IPS-11a (cell line): ENCODE results near the gene ENGASE.

Source experiments
- H3K4me3 ChIP-seq: one replicate; pipeline ENCODE4 v1.5.1; 2013; ENCODE audit warnings: low read depth, low read length, control low read depth

Gene ENGASE

DNA sequence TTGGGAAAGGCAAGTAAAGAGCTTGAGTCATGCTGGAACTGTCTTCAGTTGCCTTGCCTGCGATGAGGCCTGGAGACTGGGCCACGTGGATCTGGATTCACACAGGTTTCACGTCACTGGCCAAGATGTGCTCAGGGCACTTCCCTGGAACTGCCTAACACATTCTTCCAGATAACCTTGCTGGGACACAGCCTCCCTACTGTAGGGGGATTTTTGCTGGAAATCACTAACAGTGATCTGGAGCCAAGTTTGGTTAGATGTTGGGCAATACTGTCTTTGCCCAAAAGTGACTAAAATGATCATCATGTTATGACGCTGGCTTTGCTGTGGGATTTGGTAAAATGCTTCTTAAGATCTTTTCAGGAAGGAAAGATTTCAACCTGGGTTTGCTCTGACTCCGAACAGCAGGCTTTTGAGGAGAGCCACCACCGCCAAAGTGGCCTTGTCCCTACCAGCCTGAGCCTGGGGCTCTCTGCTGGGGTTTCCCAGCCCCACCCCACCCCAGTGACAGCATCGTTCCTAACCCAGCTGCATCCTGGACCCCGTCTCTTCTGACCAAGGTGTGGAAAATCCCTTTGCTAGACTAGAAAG, 36.0 kb upstream of the ENGASE start:
- no peak overlapping the region for H3K4me3 ChIP-seq

DNA sequence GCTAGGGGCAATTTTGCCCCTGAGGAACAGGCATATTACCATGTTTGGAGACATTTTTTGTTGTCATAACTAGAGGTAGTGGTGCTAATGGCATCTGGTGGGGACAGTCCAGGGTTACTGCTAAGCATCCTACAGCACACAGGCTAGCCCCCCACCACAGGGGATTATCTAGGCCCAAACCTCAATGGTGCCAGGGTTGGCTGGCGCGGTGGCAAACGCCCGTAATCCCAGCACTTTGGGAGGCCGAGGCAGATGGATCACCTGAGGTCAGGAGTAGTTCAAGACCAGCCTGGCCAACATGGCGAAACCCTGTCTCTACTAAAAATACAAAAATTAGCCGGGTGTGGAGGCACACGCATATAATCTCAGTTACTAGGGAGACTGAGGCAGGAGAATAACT, 35.5 kb upstream of the ENGASE start:
- H3K4me3 ChIP-seq: no peak overlapping the region

DNA sequence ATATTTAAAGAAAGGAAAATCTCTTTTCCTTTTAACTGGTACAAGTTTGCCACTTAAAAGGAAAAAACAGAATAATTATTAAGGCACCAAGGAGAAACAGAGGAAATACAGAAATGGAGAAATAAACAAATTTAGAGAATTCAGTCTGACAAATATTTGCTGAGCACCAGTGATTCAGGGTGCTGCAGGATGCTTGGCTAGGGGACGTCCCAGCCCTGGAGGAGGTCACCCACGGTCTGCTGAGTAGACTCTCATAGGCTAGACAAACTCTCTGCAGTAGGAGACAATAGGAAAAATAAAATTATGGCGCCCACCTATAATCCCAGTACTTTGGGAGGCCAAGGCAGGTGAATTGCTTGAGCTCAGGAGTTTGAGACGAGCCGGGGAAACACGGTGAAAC, 34.7 kb upstream of the ENGASE start:
- H3K4me3 ChIP-seq: no peak overlapping the region

DNA sequence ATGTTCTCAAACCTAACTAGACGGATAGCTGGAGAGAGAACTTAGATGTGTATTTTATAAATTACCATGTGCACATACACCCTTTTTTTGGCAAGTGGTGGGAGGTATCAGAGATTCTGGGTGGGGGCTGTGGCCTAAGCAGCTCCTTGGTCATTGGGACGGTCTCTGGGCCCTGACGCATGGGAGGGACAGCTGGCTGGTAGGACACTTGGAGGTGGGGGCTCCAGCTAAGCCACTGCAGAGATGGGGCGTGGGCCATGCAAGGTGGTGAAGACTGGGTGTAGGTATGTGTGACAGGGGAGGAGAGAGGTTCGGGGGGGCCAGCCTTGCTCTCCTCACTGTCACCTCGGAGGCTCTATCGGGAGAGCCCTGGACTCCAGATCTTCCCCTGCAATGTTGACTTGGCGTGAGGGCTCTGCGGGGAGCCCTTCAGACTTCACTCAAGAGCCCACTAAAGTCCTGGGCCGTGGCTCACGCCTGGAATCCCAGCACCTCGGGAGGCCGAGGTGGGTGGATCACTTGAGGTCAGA, 33.5 kb upstream of the ENGASE start:
- H3K4me3 ChIP-seq: no peak overlapping the region

DNA sequence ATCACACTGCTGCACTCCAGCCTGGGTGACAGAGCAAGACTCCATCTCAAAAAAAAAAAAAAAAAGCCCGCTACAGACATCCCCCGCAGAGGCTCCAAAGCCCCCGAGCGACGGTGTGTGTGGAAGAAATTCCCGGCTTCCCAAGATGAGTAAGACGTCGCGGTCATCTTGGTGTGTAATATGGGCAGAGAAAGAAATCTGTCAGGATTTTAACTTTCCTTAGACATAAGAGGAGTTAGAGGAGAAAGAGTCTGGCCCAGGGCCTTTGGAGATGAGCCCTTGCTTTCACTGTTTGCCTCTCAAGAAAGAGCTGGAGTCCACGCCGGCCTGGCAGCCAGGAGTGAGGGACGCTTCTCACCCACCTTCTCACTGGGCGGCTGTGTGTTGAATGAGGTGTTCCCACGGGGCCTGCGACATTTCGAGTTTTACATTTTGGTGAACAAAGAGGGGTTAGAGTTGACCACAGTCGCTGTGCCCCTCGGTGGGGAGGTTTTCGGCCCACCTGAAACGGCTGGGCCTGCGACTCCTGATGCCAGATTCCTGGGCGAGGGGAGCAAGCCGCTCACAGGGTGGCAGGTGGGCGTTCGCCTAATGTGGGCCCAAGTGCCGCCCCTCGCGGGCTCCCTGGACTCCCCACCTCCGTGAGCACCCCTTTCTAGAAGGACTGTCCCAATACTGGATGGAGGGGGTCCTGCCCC, 32.8 kb upstream of the ENGASE start:
- no peak overlapping the region for H3K4me3 ChIP-seq

DNA sequence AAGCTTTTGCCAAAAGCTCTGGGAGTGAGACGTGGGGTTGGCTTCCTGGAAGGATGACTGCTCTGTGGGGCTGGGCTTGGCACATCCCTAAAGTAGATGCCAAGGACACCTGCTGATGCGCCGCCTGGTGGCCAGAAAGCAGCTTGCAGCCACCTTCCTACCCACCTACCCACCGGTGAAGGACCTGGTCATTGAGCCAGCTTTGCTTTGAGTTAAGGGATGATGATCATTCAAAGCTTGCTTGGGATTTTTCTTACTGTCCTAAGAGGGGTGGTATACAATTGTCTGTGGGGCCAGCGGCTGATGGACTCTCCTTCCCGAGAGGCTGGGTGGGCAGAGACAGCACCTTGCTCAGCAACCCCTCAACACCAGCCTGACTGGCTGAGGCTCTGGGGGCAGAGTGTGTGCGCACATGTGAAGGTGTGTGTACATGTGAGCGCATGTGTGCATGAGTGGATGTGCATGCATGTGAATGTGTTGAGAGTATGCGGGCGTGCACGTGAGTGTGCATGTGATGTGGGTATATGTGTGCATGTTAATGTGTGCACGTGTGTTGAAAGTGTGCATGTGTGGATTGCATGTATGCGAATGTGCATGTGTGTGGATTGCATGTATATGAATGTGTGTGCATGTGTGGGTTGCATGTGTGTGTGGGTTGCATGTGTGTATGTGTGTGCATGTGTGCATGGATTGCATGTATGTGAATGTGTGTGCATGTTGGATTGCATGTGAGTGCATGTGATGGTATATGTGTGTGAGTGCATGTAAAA, 32.0 kb upstream of the ENGASE start:
- H3K4me3 ChIP-seq: no peak overlapping the region

DNA sequence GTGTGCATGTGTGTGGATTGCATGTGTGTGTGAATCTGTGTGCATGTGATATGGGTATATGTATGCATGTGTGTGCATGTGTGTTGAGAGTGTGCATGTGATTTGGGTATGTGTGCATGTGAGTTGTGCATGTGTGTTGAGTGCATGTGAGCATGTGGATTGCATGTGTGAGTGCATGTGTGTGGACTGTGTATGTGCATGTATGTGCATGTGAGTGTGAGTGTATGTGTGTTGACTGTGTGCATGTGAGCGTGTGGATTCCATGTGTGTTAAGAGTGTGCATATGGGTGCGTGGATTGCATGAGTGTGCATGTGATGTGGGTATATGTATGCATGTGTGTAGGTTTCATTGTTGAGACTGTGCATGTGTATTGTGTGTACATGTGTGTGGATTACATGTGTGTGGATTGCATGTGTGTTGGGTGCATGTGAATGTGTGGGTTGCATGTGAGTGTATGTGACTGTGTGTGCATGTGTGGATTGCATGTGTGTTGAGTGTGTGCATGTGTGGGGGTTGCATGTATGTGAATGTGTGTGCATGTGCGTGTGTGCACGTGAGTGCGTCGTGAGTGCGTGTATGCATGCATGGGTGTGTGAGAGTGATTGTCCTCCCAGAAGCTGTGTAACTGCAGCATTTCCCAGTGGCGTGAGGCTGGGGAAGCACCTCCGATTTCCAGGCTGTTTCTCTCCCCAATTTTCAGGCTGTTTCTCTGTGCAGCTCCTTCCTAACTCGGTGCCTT, 31.3 kb upstream of the ENGASE start:
- H3K4me3 ChIP-seq: no peak overlapping the region

DNA sequence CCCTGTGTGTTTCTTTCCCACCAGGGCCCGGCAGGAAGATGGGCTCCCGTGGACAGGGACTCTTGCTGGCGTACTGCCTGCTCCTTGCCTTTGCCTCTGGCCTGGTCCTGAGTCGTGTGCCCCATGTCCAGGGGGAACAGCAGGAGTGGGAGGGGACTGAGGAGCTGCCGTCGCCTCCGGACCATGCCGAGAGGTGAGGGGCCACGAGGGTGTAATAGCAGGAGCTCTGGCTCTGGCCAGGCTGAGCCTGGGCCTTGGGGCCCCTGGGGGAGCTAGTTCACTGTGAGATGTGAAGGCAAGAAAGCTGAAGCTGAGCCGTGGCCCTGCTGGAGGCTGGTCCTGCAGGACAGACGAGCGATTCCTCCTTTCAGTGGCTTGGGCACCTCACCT, 30.7 kb upstream of the ENGASE start:
- H3K4me3 ChIP-seq: no peak overlapping the region

DNA sequence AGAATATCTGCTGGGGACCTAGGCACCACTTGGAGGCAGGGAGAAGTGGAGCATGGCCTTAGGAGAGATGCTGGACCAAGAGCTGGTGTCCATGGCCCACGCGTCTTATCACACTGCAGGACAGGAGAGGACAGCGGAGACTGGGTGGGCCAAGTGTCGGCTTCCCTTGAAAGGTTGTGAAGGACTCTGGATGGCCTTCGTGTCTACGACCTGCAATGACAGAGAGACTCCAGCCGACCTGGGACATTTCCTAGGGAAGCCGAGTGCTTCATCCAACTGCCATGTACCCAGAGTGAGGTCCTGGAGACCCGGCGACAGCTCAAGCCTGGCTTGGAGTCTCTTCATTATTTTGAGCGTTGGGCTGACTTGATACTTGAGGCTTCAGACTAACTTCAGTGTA, 30.2 kb upstream of the ENGASE start:
- H3K4me3 ChIP-seq: no peak overlapping the region

DNA sequence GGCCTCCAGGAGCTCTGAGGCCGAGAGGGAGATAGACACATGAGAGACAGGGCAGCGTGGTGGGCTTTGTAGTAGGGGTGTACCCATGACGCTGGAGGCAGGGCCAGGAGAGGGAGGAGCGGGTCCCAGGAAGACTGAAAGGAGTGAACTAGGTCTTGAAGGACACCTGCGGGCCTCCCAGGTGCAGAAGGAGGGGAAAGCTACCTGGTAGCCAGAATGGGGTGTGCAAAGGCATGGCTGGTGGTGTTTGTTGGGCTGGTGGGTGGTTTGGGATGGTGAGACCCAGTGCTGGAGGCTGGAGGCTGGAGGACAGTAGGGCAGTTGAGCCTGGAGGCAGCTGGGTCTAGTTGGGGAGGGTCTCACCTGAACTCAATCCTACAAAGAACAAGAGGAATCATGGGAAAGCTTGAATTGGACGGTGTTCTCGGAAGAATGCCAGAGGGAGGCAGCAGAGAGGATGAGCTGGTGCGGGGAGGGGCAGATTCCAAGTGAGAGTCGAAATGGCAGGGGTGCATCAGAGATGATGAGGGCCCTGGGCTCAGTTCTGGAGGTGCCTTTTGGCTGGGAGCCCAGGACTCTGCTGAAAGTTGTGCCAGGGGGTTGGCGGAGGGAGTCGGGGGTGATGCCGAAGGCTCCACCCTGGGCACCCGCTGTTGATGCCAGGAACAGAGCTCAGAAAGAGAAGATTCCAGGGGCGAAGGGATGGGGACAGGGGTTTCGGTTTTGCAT, 29.5 kb upstream of the ENGASE start:
- H3K4me3 ChIP-seq: no peak overlapping the region

DNA sequence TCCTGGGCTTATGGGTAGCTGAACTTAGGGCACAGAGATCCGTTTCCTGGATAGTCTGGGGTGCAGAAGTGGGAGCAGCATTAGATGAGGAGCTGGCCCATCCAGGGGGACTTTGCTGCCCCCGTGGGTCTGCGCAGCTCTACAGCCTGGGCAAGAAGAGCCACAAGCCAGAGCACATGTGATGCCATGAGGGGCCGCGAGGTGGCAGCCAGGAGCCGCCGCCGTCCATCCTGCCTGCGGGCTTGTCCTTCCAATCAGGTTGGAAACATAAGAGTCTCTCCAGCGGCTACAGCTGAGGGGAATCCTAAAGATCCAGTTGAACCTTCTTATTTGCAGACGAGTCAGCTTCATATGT, 28.8 kb upstream of the ENGASE start:
- no peak overlapping the region for H3K4me3 ChIP-seq

DNA sequence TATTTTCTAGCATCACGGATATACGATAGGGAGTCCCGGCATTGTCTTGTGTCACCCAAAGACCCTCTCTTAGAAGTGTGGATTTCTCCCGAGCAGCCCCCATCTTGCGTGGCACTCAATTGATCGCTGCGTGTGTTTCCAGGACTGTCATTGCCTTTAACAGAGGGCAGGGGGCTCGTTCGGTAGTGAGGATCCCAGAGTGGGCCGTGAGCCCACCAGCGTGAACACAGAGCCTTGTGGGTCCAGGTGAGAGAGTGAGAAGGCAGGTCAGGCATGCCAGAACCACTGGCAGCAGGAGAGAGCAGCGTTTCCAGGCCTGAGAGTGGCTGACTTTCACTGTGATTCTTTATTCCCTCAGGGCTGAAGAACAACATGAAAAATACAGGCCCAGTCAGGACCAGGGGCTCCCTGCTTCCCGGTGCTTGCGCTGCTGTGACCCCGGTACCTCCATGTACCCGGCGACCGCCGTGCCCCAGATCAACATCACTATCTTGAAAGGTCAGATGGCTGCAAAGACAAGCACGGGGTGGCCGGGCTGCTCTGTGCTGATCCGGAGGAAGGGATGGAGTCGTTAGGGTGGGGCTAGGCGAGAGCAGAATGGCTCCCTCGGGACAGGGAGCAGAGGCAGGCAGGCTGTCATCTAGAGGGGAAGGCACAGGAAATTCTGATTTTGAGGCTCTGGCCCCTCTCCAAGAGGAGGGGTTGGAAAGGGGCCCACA, 28.3 kb upstream of the ENGASE start:
- H3K4me3 ChIP-seq: no peak overlapping the region

DNA sequence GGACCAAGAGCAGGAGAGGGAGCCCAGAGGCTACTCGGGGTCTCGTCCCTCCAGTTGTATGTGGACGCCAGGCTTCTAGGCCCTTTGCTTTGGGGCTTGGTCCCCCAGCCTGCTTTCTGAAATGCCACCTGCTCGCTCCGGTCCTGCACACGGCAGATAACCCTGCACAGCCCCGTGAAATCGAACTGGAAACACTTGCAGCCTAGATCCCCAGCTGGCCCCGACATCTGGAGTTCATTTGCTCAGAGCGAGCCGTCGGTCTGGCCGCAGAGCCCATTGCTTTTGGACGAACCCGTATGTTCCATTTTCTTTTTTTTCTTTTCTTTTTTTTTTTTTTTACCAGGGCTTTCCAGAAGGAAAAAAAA, 27.7 kb upstream of the ENGASE start:
- H3K4me3 ChIP-seq: no peak overlapping the region

DNA sequence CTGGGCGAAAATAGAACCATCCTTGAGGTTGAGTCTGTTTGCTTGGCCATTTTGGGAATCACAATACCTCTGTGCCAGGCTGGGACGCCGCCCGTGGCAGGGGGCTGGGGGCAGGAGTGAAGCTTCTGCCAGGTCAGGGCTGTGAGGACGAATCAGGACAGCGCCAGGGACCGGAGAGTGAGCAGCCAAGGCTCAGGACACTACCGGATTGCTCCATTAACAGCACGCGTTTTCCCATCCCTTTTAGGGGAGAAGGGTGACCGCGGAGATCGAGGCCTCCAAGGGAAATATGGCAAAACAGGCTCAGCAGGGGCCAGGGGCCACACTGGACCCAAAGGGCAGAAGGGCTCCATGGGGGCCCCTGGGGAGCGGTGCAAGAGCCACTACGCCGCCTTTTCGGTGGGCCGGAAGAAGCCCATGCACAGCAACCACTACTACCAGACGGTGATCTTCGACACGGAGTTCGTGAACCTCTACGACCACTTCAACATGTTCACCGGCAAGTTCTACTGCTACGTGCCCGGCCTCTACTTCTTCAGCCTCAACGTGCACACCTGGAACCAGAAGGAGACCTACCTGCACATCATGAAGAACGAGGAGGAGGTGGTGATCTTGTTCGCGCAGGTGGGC, 27.2 kb upstream of the ENGASE start:
- H3K4me3 ChIP-seq: no peak overlapping the region

DNA sequence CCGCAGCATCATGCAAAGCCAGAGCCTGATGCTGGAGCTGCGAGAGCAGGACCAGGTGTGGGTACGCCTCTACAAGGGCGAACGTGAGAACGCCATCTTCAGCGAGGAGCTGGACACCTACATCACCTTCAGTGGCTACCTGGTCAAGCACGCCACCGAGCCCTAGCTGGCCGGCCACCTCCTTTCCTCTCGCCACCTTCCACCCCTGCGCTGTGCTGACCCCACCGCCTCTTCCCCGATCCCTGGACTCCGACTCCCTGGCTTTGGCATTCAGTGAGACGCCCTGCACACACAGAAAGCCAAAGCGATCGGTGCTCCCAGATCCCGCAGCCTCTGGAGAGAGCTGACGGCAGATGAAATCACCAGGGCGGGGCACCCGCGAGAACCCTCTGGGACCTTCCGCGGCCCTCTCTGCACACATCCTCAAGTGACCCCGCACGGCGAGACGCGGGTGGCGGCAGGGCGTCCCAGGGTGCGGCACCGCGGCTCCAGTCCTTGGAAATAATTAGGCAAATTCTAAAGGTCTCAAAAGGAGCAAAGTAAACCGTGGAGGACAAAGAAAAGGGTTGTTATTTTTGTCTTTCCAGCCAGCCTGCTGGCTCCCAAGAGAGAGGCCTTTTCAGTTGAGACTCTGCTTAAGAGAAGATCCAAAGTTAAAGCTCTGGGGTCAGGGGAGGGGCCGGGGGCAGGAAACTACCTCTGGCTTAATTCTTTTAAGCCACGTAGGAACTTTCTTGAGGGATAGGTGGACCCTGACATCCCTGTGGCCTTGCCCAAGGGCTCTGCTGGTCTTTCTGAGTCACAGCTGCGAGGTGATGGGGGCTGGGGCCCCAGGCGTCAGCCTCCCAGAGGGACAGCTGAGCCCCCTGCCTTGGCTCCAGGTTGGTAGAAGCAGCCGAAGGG, 26.4 kb upstream of the ENGASE start:
- no peak overlapping the region for H3K4me3 ChIP-seq

DNA sequence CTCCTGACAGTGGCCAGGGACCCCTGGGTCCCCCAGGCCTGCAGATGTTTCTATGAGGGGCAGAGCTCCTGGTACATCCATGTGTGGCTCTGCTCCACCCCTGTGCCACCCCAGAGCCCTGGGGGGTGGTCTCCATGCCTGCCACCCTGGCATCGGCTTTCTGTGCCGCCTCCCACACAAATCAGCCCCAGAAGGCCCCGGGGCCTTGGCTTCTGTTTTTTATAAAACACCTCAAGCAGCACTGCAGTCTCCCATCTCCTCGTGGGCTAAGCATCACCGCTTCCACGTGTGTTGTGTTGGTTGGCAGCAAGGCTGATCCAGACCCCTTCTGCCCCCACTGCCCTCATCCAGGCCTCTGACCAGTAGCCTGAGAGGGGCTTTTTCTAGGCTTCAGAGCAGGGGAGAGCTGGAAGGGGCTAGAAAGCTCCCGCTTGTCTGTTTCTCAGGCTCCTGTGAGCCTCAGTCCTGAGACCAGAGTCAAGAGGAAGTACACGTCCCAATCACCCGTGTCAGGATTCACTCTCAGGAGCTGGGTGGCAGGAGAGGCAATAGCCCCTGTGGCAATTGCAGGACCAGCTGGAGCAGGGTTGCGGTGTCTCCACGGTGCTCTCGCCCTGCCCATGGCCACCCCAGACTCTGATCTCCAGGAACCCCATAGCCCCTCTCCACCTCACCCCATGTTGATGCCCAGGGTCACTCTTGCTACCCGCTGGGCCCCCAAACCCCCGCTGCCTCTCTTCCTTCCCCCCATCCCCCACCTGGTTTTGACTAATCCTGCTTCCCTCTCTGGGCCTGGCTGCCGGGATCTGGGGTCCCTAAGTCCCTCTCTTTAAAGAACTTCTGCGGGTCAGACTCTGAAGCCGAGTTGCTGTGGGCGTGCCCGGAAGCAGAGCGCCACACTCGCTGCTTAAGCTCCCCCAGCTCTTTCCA, 25.5 kb upstream of the ENGASE start:
- no peak overlapping the region for H3K4me3 ChIP-seq

DNA sequence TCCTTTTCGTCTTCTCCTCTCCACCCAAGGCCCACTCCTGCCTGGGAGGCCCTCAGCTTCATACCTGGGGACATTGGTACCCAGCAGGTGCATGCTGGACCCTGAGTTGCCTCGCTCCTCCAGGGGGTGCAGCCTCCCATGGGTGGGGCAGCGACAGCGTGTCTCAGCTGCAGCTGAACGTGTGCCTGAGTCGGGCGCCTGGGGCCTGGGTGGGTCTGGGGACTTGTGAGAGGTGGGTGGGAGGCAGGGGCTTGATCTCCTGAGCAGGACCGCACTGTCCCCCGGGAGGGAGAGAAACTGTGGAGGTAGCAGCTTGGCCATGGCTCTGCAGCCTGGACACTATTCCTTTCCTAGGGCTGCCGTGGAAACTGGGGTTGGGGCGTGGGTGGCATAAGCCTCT, 24.8 kb upstream of the ENGASE start:
- H3K4me3 ChIP-seq: no peak overlapping the region

DNA sequence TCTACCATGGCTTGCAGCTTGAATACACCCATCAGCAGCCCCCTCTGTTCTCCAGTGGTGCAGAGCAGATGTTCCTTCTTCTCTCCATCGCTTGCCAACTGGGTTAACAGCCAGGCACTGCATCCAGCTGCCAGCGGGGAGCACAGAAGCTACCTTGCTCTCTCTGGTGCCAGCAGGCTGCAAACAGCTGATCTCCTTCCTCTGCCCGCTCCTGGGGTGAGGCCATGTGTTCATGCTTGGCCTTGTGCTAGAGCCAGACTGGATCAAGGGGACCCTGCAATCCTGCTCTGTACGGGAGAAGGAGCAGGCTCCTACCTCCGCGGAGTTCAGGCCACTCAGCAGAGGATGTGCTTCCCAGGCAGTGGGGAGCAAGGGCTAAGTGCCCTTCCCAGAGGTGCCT, 24.1 kb upstream of the ENGASE start:
- H3K4me3 ChIP-seq: no peak overlapping the region
